HepG2 (cell line): ENCODE data around the gene TRAPPC10. TPM values are rescaled to one million over a fixed set of nuclear protein-coding genes. Genes with fewer than 3 reads are reported as not detected.
A peak's percentile ranks its signal among the peaks of the same experiment; 100 is the strongest.

Experiments used
- ATAC-seq: fragments of 200-7000 bp; cut with Tn5 transposase; 3 replicates; pipeline ENCODE4 v1.9.1; 2020; ENCODE audit warnings: mild to moderate bottlenecking, moderate library complexity
- BruUV-seq: library from RNA; stranded (reverse); fragments of 400-500 nt; replicated peaks from 2 replicates; lab custom pipeline; 2021; lab: Mats Ljungman, UMichigan
- CTCF ChIA-PET: fragments of 300-600 bp; formaldehyde crosslinking; extraction: SDS; loops from one replicate; lab custom pipeline; 2021; ENCODE audit warnings: low total read pairs, inconsistent platforms, low intra/inter-chr PET ratio; lab: Yijun Ruan, JAX
- POLR2A ChIA-PET: fragments of 350-600 bp; sonication (Branson Sonifier 250); formaldehyde crosslinking; loops from one replicate; lab custom pipeline; 2020; ENCODE audit warnings: antibody characterized with exemption, inconsistent platforms; lab: Yijun Ruan, JAX
- DNase-seq: peaks from one replicate; pipeline ENCODE4 v3.0.0-alpha.2; 2015; ENCODE audit warnings: low spot score
- FAIRE-seq: peaks from 3 replicates; lab custom pipeline; 2011; peaks lifted over from hg19 to GRCh38; lab: Jason Lieb, UNC
- H2AFZ ChIP-seq: one replicate; pipeline ENCODE4 v1.6.1; 2011; ENCODE audit warnings: low read length, inconsistent platforms
- H3K27ac ChIP-seq: fragments of 300-600 bp; 3 replicates; pipeline ENCODE4 v1.8.0; 2011; ENCODE audit warnings: mixed run types, mild to moderate bottlenecking, mixed read lengths, low read length, inconsistent platforms; ENCODE audit not compliant: insufficient read depth; ENCODE audit errors: extremely low read length
- H3K27me3 ChIP-seq, 2 experiments: fragments of 200-600 bp in 1 of 2; 2 replicates in 1 of 2; 3 replicates in 1 of 2; pipeline versions ENCODE4 v1.6.0 to v1.8.0; 2011; ENCODE audit warnings: low read length in 2 of 2, mild to moderate bottlenecking in 2 of 2, moderate library complexity in 2 of 2, inconsistent platforms in 1 of 2; ENCODE audit not compliant: insufficient read depth in 2 of 2, control insufficient read depth in 1 of 2
- H3K36me3 ChIP-seq, 2 experiments: fragments of 200-600 bp in 1 of 2; replicated peaks in 1 of 2; 2 replicates in 1 of 2; 3 replicates in 1 of 2; pipeline versions ENCODE4 v1.5.1 to v1.8.0; 2011; ENCODE audit warnings: low read length in 2 of 2, inconsistent platforms in 1 of 2; ENCODE audit not compliant: insufficient read depth in 2 of 2, control insufficient read depth in 1 of 2
- H3K4me1 ChIP-seq: 2 replicates; pipeline ENCODE4 v1.5.1; 2012; ENCODE audit warnings: low read length, inconsistent platforms; ENCODE audit not compliant: insufficient read depth
- H3K4me2 ChIP-seq: 2 replicates; pipeline ENCODE4 v1.6.0; 2011; ENCODE audit warnings: low read depth, low read length, inconsistent platforms
- H3K4me3 ChIP-seq, 3 experiments: fragments of 200-600 bp in 1 of 3; sonication (generic), shearing (Covaris generic) in 1 of 3; replicated peaks in 1 of 3; 2 replicates each; pipeline ENCODE4 v1.5.1; 2011 to 2016; ENCODE audit warnings: low read length in 3 of 3, inconsistent platforms in 2 of 3, low read depth in 2 of 3, mild to moderate bottlenecking in 2 of 3, control low read depth in 1 of 3, mixed read lengths in 1 of 3; ENCODE audit not compliant: insufficient read depth in 1 of 3
- H3K79me2 ChIP-seq: one replicate; pipeline ENCODE4 v1.6.1; 2011; ENCODE audit warnings: low read length, inconsistent platforms; ENCODE audit not compliant: insufficient read depth
- H3K9ac ChIP-seq: 2 replicates; pipeline ENCODE4 v1.6.0; 2011; ENCODE audit warnings: mild to moderate bottlenecking, low read depth, low read length, inconsistent platforms; ENCODE audit not compliant: insufficient read depth
- H3K9me3 ChIP-seq: 2 replicates; pipeline ENCODE4 v1.5.1; 2012; ENCODE audit warnings: mild to moderate bottlenecking, low read length
- H4K20me1 ChIP-seq: 2 replicates; pipeline ENCODE4 v1.6.0; 2011; ENCODE audit warnings: inconsistent platforms, mild to moderate bottlenecking, low read length, moderate library complexity; ENCODE audit not compliant: insufficient read depth
- AGO2 ChIP-seq: fragments of 200-400 bp; formaldehyde crosslinking; optimal IDR thresholded peaks from 2 replicates; pipeline ENCODE3; 2017; ENCODE audit warnings: mild to moderate bottlenecking, low read depth, low read length, moderate library complexity
- KAT8 ChIP-seq: IDR thresholded peaks from 2 replicates; pipeline ENCODE4 v1.6.1; 2016; ENCODE audit warnings: missing genetic modification reagents, missing compliant biosample characterization
- KLF12 ChIP-seq: sonication (generic); formaldehyde crosslinking; IDR thresholded peaks from 2 replicates; pipeline ENCODE4 v1.4.0; 2020; ENCODE audit warnings: missing genetic modification reagents, borderline replicate concordance
- KLF6 ChIP-seq: IDR thresholded peaks from 2 replicates; pipeline ENCODE4 v1.8.0; 2016; ENCODE audit warnings: missing biosample characterization, missing genetic modification reagents
- MNT ChIP-seq: fragments of 450-650 bp; IDR thresholded peaks from 2 replicates; pipeline ENCODE4 v1.6.1; 2016
- PRMT3 ChIP-seq: sonication (generic); formaldehyde crosslinking; IDR thresholded peaks from 2 replicates; pipeline ENCODE4 v1.8.1; 2022; ENCODE audit warnings: low read depth, mild to moderate bottlenecking, moderate library complexity, missing genetic modification reagents, borderline replicate concordance
- SRF ChIP-seq: IDR thresholded peaks from 2 replicates; pipeline ENCODE4 v1.6.1; 2011; ENCODE audit warnings: mild to moderate bottlenecking, low read depth, low read length, moderate library complexity
- ZNF687 ChIP-seq: sonication (generic); formaldehyde crosslinking; IDR thresholded peaks from 2 replicates; pipeline ENCODE4 v1.5.1; 2020; ENCODE audit warnings: mild to moderate bottlenecking, missing genetic modification reagents, moderate library complexity
- WGBS: methylation state at CpG from one replicate; pipeline ENCODE4 v1.1.6; 2017; ENCODE audit warnings: low lambda C conversion rate; 5-methylcytosine and 5-hydroxymethylcytosine counted together
- in situ Hi-C: cut with HindIII; loops from 2 replicates; pipeline ENCODE4 v1.10.0; 2017; ENCODE audit warnings: low pct_unique_long_range_greater_than_20kb; ENCODE audit not compliant: extremely low pct_ligation_motif_present
- intact Hi-C: fragments of 100-400 bp; cut with micrococcal nuclease; formaldehyde crosslinking; loops from one replicate; pipeline ENCODE4 v1.10.0; 2022; ENCODE audit not compliant: unreplicated experiment
- polyA plus RNA-seq, 8 experiments: library from polyadenylated mRNA; depleted of rRNA in 3 of 8; stranded (reverse) in 7 of 8; unstranded in 1 of 8; fragments of >200 nt; fragmentation: Illumina TruSeq in 4 of 8; extraction: Trizol in 4 of 8; gene quantifications; 2 replicates each; pipeline versions ENCODE4 v1.2.1 to v1.2.3, GENCODE V29; 2011 to 2016; ENCODE audit warnings: low read depth in 4 of 8, missing spikeins in 1 of 8, mixed read lengths in 1 of 8; ENCODE audit not compliant: insufficient read depth in 1 of 8
- total RNA-seq, 5 experiments: library from RNA; depleted of rRNA; stranded (reverse); fragments of >200 nt; fragmentation: Illumina TruSeq; extraction: Trizol; gene quantifications; 2 replicates each; pipeline ENCODE4 v1.2.3, GENCODE V29; 2016; ENCODE audit warnings: low read depth in 1 of 5

TRAPPC10 gene
- total and polyA plus RNA-seq, 2 of the 13 experiments (the other 11 are each of a cell fraction or from before 2014, with no cell fraction given) = 10.6 to 16.5 TPM

GRCh38 chr21:43970551-43970950 lies 41.6 kb upstream of the TRAPPC10 start (continued):
- no peak for TF ChIP-seq KLF12 (CRISPR knock-in tag)
- no peak for TF ChIP-seq MNT
- TF ChIP-seq PRMT3 (CRISPR knock-in tag) = no peak
- TF ChIP-seq KLF6 = no peak
- TF ChIP-seq SRF = no peak

- no peak overlapping the region for H3K4me3 ChIP-seq
- H4K20me1 ChIP-seq = no peaks in the 10 kb centered on the region
- BruUV-seq = no TSS peak
- TF ChIP-seq AGO2 (peak; percentile 43), KAT8 (CRISPR knock-in tag) (no peak), ZNF687 (CRISPR knock-in tag) (0 out of 2 replicates have a peak, but pooled peaks have one; percentile 3)
- no peak overlapping the region for H3K27ac ChIP-seq
- H3K9ac ChIP-seq = no peak overlapping the region
- H3K36me3 ChIP-seq = peaks cover 13 to 40% of the 10 kb centered on the region in 2 experiments
- no peak for ATAC-seq
- H3K4me2 ChIP-seq = no peak overlapping the region
- H3K4me1 ChIP-seq = peaks cover 17% of the 10 kb centered on the region
- ChIA-PET POLR2A (no interaction called here), CTCF (no interaction called here)
- no peaks in the 10 kb centered on the region for H3K79me2 ChIP-seq
- intact Hi-C loops (no loop called here), in situ Hi-C loops (no loop called here)
- no peak overlapping the region for H2AFZ ChIP-seq
- H3K27me3 ChIP-seq = no peaks in the 10 kb centered on the region
- WGBS = 94% methylated on average over 23 of the region's 29 CpGs
- FAIRE-seq = no peak
- no peak for DNase-seq
- H3K9me3 ChIP-seq = no peaks in the 10 kb centered on the region
These were observed 40.7 kb upstream of the TRAPPC10 start for GRCh38 chr21:43971201-43971991.
